Panc1 (cell line): Measurements from ENCODE around the gene RCBTB2.

Experiments
- CTCF ChIP-seq: fragments of 450-650 bp; IDR thresholded peaks from 2 replicates; pipeline ENCODE4 v1.5.1; 2017; ENCODE audit warnings: mild to moderate bottlenecking
- POLR2AphosphoS5 ChIP-seq: IDR thresholded peaks from 2 replicates; pipeline ENCODE4 v1.6.1; 2012; ENCODE audit warnings: mild to moderate bottlenecking, low read depth, low read length, moderate library complexity
- SIN3A ChIP-seq: IDR thresholded peaks from 2 replicates; pipeline ENCODE4 v1.6.1; 2012; ENCODE audit warnings: low read depth, mild to moderate bottlenecking, low read length, moderate library complexity, borderline replicate concordance; ENCODE audit not compliant: insufficient read depth
- TF ChIP-seq, protein P1 (sequence below), 2 experiments: IDR thresholded peaks; 2 replicates each; pipeline ENCODE4 v1.6.1; 2011 to 2012; ENCODE audit warnings: low read depth in 2 of 2, control low read depth in 1 of 2, low read length in 1 of 2, mild to moderate bottlenecking in 1 of 2, moderate library complexity in 1 of 2; ENCODE audit not compliant: insufficient read depth in 1 of 2

- no peak for TF ChIP-seq CTCF
- TF ChIP-seq, protein P1, sequence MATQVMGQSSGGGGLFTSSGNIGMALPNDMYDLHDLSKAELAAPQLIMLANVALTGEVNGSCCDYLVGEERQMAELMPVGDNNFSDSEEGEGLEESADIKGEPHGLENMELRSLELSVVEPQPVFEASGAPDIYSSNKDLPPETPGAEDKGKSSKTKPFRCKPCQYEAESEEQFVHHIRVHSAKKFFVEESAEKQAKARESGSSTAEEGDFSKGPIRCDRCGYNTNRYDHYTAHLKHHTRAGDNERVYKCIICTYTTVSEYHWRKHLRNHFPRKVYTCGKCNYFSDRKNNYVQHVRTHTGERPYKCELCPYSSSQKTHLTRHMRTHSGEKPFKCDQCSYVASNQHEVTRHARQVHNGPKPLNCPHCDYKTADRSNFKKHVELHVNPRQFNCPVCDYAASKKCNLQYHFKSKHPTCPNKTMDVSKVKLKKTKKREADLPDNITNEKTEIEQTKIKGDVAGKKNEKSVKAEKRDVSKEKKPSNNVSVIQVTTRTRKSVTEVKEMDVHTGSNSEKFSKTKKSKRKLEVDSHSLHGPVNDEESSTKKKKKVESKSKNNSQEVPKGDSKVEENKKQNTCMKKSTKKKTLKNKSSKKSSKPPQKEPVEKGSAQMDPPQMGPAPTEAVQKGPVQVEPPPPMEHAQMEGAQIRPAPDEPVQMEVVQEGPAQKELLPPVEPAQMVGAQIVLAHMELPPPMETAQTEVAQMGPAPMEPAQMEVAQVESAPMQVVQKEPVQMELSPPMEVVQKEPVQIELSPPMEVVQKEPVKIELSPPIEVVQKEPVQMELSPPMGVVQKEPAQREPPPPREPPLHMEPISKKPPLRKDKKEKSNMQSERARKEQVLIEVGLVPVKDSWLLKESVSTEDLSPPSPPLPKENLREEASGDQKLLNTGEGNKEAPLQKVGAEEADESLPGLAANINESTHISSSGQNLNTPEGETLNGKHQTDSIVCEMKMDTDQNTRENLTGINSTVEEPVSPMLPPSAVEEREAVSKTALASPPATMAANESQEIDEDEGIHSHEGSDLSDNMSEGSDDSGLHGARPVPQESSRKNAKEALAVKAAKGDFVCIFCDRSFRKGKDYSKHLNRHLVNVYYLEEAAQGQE (IDR thresholded peaks at IDR 0.05; ENCODE audit: insufficient read depth in 1 of 2, low read depth in 2 of 2, low read length in 1 of 2): no peak
- no peak for TF ChIP-seq POLR2AphosphoS5
- TF ChIP-seq SIN3A: no peak
Observed at GRCh38 chr13:48561466-48562235, 28.8 kb upstream of the RCBTB2 start.
